ENCODE data around the gene DCAKD. TPM values are rescaled to one million over a fixed set of nuclear protein-coding genes. Genes with fewer than 3 reads are reported as not detected.
A peak's percentile ranks its signal among the peaks of the same experiment; 100 is the strongest.

DCAKD gene
- total and polyA plus RNA-seq, 2 experiments from 2014 or later: 29.9 to 47.4 TPM

DNA sequence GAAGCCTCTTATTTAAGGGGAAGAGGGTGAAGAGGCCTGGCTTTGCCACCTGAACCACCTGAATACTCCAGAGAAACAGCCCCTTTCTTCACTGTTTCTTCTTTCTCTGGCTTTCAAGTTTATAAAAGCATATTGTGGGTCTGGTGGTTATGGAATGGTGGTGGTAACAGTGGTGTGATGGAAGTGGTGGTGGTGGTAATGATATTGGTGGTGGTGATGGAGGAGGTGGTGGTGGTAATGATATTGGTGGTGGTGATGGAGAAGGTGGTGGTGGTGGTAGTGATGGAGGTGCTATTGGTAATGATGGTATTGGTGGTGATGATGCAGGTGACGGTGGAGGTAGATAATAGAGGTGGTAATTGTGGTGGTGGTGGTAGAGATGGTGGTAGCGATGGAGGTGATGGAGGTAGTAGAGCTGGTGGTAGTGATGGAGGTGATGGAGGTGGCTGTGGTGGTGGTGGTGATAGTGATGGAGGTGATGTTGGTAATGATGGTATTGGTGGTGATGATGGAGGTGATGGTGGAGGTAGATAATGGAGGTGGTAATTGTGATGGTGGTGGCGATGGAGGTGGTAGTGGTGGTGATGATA is 69.2 kb downstream of the DCAKD start:
- TF ChIP-seq, protein P1, sequence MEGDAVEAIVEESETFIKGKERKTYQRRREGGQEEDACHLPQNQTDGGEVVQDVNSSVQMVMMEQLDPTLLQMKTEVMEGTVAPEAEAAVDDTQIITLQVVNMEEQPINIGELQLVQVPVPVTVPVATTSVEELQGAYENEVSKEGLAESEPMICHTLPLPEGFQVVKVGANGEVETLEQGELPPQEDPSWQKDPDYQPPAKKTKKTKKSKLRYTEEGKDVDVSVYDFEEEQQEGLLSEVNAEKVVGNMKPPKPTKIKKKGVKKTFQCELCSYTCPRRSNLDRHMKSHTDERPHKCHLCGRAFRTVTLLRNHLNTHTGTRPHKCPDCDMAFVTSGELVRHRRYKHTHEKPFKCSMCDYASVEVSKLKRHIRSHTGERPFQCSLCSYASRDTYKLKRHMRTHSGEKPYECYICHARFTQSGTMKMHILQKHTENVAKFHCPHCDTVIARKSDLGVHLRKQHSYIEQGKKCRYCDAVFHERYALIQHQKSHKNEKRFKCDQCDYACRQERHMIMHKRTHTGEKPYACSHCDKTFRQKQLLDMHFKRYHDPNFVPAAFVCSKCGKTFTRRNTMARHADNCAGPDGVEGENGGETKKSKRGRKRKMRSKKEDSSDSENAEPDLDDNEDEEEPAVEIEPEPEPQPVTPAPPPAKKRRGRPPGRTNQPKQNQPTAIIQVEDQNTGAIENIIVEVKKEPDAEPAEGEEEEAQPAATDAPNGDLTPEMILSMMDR (IDR thresholded peaks at IDR 0.05; ENCODE audit: poor library complexity): no peak
- TF ChIP-seq EZH2phosphoT487 (IDR thresholded peaks at IDR 0.05; ENCODE audit: low read depth, severe bottlenecking, unreplicated experiment) (no peak), EZH2 (IDR thresholded peaks at IDR 0.05; ENCODE audit: borderline replicate concordance) (no peak)
- peaks cover 47% of the 10 kb centered on the region for H3K4me1 ChIP-seq (ENCODE audit: insufficient read depth)
- DNase-seq (ENCODE audit: low spot score): no peak
- no peak overlapping the region for H3K4me3 ChIP-seq
- no peaks in the 10 kb centered on the region for H3K9me2 ChIP-seq (replicated peaks; ENCODE audit: insufficient read depth)
- no peaks in the 10 kb centered on the region for H3K79me2 ChIP-seq
- peaks cover 19% of the 10 kb centered on the region for H3K27me3 ChIP-seq
- H3K36me3 ChIP-seq (replicated peaks; ENCODE audit: insufficient read depth, low read depth): no peaks in the 10 kb centered on the region
- peak overlapping the region; percentile 54 for H3K27ac ChIP-seq
- H3K9me3 ChIP-seq (ENCODE audit: low read depth): no peaks in the 10 kb centered on the region
- no peak overlapping the region for H2AFZ ChIP-seq
- H4K20me1 ChIP-seq (ENCODE audit: insufficient read depth, poor library complexity, severe bottlenecking): no peaks in the 10 kb centered on the region
- no peak overlapping the region for H3K4me2 ChIP-seq
- 95% methylated on average over 3 of the region's 3 CpGs for WGBS (ENCODE audit: low lambda C conversion rate, missing lambda C conversion rate)

DNA sequence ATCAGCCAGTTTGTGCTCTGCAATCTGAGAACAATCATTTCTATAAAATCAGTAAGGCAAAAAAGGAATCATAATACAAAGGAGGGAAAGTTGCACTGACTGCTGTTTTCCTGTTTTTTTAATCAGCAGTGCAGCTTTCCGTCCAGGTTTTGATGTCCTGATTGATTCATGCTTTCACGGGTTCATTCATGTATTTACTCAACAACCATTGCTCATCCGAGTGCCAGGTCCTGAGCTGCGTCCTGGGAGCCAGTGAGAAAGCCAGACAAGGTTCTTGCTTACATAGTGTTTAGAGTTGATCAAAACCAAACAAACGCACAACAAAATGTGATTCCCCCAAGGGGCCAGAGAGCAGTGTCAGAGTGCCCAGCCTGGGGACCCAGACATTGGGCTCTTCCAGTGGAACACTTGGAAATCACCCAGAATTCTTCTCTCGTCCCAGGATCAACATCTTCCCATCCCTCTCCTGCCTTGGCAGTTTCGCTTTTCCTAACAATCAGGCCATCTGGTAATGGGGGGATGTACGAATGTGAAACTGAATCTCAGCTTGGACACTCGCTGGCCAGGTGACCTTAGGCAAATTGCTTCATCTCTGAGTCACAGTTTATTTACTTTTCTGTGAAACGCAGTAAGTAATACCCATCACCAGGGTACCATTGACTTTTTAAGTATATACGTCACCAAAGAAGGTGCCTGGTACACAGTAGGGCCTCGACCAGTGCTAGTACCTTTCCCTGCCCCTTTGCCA is 70.0 kb downstream of the DCAKD start:
- peak; percentile 45 for DNase-seq (ENCODE audit: low spot score)
- H3K9me3 ChIP-seq (ENCODE audit: low read depth): no peaks in the 10 kb centered on the region
- H4K20me1 ChIP-seq (ENCODE audit: insufficient read depth, poor library complexity, severe bottlenecking): no peaks in the 10 kb centered on the region
- TF ChIP-seq, protein P1 (IDR thresholded peaks at IDR 0.05; ENCODE audit: poor library complexity): no peak
- no peak for TF ChIP-seq EZH2phosphoT487 (IDR thresholded peaks at IDR 0.05; ENCODE audit: low read depth, severe bottlenecking, unreplicated experiment)
- no peak for TF ChIP-seq EZH2 (IDR thresholded peaks at IDR 0.05; ENCODE audit: borderline replicate concordance)
- H3K9me2 ChIP-seq (replicated peaks; ENCODE audit: insufficient read depth): no peaks in the 10 kb centered on the region
- peak overlapping the region; percentile 54 for H3K27ac ChIP-seq
- H3K4me1 ChIP-seq (ENCODE audit: insufficient read depth): peaks cover 44% of the 10 kb centered on the region
- H3K36me3 ChIP-seq (replicated peaks; ENCODE audit: insufficient read depth, low read depth): no peaks in the 10 kb centered on the region
- no peak overlapping the region for H3K4me3 ChIP-seq
- peak overlapping the region; percentile 53 for H3K4me2 ChIP-seq
- H3K79me2 ChIP-seq: no peaks in the 10 kb centered on the region
- 50% methylated on average over 12 of the region's 12 CpGs for WGBS (ENCODE audit: low lambda C conversion rate, missing lambda C conversion rate)
- no peak overlapping the region for H2AFZ ChIP-seq
- H3K27me3 ChIP-seq: peaks cover 16% of the 10 kb centered on the region

DNA sequence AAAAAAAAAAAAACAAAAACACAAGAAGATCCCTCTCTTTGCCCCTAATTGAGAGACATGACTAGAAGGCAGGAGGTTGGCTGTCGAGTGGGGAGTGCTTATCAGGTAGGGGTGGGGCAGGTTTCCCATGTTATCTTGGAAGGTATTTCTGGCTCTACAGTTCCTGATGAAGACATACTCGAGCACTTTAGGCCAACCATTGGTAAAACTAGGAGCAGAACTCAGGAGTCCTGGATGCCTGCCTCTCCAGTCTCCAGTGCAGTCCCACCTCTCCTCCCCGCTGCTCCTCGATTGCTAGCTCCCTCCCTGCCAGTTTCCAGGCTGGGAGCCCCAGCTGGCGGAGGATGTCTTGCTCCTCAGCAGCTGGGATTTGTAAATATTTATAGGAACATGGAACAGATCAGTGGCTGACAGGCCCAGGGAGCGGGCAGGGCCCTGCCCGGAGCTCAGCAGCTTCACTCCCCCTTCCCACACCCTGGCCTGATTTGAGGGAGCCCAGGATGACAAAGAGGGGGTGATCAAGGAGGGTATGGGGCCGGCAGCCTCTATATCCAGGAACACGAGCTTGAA is 71.9 kb downstream of the DCAKD start:
- TF ChIP-seq EZH2 (IDR thresholded peaks at IDR 0.05; ENCODE audit: borderline replicate concordance) (no peak), EZH2phosphoT487 (IDR thresholded peaks at IDR 0.05; ENCODE audit: low read depth, severe bottlenecking, unreplicated experiment) (no peak)
- TF ChIP-seq, protein P1 (IDR thresholded peaks at IDR 0.05; ENCODE audit: poor library complexity): no peak
- DNase-seq (ENCODE audit: low spot score): peak; percentile 63
- no peaks in the 10 kb centered on the region for H3K79me2 ChIP-seq
- H3K9me2 ChIP-seq (replicated peaks; ENCODE audit: insufficient read depth): no peaks in the 10 kb centered on the region
- peaks cover 44% of the 10 kb centered on the region for H3K4me1 ChIP-seq (ENCODE audit: insufficient read depth)
- H4K20me1 ChIP-seq (ENCODE audit: insufficient read depth, poor library complexity, severe bottlenecking): no peaks in the 10 kb centered on the region
- H2AFZ ChIP-seq: no peak overlapping the region
- peaks cover 22% of the 10 kb centered on the region for H3K27me3 ChIP-seq
- H3K36me3 ChIP-seq (replicated peaks; ENCODE audit: insufficient read depth, low read depth): no peaks in the 10 kb centered on the region
- no peak overlapping the region for H3K4me3 ChIP-seq
- H3K4me2 ChIP-seq: peak overlapping the region; percentile 31
- H3K27ac ChIP-seq: peak overlapping the region; percentile 54
- 27% methylated on average over 9 of the region's 9 CpGs for WGBS (ENCODE audit: low lambda C conversion rate, missing lambda C conversion rate)
- no peaks in the 10 kb centered on the region for H3K9me3 ChIP-seq (ENCODE audit: low read depth)
